Central memory CD8-positive, alpha-beta T cell (primary cell): Measurements from ENCODE around the gene FBXW5.

Experiments used
- ATAC-seq: fragments of 150-1000 bp; cut with Tn5 transposase; replicated peaks from 2 replicates; pipeline ENCODE4 v1.10.0; 2022; ENCODE audit warnings: mild to moderate bottlenecking, moderate FRiP score, moderate number of reproducible peaks; ENCODE audit not compliant: poor library complexity, severe bottlenecking; ENCODE audit errors: extremely low read depth
- DNase-seq, 2 donors: peaks; one replicate each; pipeline ENCODE4 v3.0.0; 2021; ENCODE audit warnings: low spot score in 2 of 2
- H3K27ac Mint-ChIP-seq: one replicate; pipeline ENCODE4 v1.8.0; 2022; ENCODE audit warnings: low read depth, mild to moderate bottlenecking, moderate library complexity, mixed read lengths
- H3K27me3 Mint-ChIP-seq: one replicate; pipeline ENCODE4 v1.8.0; 2022; ENCODE audit warnings: mixed read lengths
- H3K36me3 Mint-ChIP-seq: one replicate; pipeline ENCODE4 v1.8.0; 2022; ENCODE audit warnings: mild to moderate bottlenecking, moderate library complexity, mixed read lengths; ENCODE audit not compliant: insufficient read depth
- H3K4me1 Mint-ChIP-seq: one replicate; pipeline ENCODE4 v1.8.0; 2022; ENCODE audit warnings: mixed read lengths
- H3K4me3 Mint-ChIP-seq: one replicate; pipeline ENCODE4 v1.8.0; 2022; ENCODE audit warnings: mild to moderate bottlenecking, moderate library complexity, mixed read lengths
- H3K9me3 Mint-ChIP-seq: one replicate; pipeline ENCODE4 v1.8.0; 2022; ENCODE audit warnings: mixed read lengths

Gene FBXW5

DNA sequence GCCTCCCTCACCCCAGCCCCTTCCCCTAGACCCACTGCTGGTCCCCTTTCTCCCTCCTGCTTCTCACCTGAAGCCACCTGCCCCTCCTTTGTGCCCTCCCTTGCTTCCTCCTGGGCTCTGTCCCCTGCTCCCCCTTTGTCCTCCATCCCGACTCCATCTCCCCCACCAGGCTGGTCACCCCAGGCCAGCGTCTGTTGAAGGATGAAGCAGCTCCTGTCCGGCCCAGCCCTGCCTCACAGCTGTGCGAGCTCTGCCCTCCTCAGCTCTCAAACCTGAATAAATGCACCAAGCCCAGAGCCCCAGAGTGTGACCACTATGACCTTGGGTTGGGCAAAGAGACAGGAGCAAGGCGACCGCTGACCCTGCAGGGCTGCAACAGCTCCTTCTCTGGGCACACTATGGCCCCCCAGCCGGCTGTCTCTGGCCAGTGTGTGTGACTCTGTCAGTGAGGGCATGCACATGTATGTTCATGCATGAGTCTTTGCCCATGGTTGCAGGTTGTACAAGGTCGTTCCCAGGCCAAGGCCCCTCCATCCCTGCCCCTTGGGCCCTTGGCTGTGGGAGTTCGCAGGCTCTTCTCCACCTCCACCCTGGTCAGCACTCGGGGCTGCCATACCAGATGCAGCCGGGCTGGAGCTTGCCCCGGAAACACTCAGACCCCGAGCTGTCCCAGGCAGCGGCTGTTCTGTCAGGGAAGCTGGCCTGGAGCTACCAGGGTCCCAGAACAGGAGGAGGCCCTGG lies 10.8 kb upstream of the FBXW5 start:
- peaks cover 31% of the 10 kb centered on the region for H3K4me1 Mint-ChIP-seq
- peaks cover under 1% of the 10 kb centered on the region for H3K36me3 Mint-ChIP-seq
- no peak overlapping the region for H3K4me3 Mint-ChIP-seq
- no peak for ATAC-seq
- H3K9me3 Mint-ChIP-seq: no peaks in the 10 kb centered on the region
- no peaks in the 10 kb centered on the region for H3K27me3 Mint-ChIP-seq
- no peak overlapping the region for H3K27ac Mint-ChIP-seq
- no peak for DNase-seq

GRCh38 chr9:136954270-136955083 lies 9.9 kb upstream of the FBXW5 start:
- DNase-seq (no peak), ATAC-seq (no peak)
- peaks cover 31% of the 10 kb centered on the region for H3K4me1 Mint-ChIP-seq
- H3K4me3 Mint-ChIP-seq: no peak overlapping the region
- no peaks in the 10 kb centered on the region for H3K27me3 Mint-ChIP-seq
- H3K36me3 Mint-ChIP-seq: peaks cover 5% of the 10 kb centered on the region
- no peaks in the 10 kb centered on the region for H3K9me3 Mint-ChIP-seq
- no peak overlapping the region for H3K27ac Mint-ChIP-seq

DNA sequence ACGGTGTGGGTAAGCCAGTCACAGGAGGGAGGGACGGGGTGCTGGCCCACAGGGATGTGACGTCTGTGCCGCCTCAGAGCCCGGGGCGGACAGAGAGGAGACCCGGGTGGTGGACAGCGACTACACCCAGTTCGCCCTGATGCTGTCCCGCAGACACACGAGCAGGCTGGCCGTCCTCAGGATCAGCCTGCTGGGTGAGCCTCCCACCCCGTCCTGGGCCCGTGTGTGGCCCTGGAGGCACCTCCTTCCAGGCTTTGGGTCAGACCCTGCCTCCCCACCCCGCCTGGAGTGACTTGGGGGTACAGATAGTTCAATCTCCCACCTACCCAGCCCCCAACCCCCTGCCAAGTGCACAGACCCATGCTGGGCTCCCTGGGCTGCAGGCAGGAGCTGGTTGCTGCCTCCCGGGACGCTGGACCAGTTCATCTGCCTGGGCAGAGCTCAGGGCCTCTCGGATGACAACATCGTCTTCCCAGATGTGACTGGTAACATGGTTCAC lies 9.3 kb upstream of the FBXW5 start:
- Mint-ChIP-seq H3K4me1 (peaks cover 26% of the 10 kb centered on the region), H3K27ac (no peak overlapping the region), H3K27me3 (no peaks in the 10 kb centered on the region), H3K4me3 (no peak overlapping the region), H3K36me3 (peaks cover 6% of the 10 kb centered on the region), H3K9me3 (no peaks in the 10 kb centered on the region)
- no peak for DNase-seq
- ATAC-seq: no peak

DNA sequence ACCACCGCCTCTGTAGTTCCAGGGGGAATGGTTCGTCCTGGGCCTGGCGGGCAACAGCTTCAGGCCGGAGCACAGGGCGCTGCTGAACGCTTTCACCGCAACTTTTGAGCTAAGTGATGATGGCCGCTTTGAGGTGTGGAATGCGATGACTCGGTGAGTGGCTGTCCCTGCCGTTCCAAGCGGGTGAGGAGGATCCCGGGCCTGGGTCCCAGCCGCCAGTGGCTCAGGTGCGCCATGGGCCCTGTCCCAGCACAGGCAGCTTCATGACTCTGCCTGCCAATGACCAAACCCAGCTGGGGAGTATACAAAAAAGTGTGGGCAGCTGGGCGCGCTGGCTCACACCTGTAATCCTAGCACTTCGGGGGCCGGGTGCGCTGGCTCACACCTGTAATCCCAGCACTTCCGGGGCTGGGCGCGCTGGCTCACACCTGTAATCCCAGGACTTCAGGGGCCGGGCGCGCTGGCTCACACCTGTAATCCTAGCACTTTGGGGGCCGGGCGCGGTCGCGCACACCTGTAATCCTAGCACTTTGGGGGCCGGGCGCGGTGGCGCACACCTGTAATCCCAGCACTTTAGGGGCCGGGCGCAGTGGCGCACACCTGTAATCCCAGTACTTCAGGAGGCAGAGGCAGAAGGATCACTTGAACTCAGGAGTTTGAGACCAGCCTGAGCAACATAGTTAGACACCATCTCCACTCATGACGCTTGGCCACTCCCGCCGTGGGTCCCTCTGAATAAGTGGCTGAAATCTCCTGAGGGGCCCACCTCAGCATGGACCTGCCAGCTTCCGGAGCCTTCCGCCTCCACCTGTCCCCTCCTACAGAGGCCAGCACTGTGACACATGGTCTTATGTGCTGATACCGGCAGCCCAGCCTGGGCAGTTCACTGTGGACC lies 8.6 kb upstream of the FBXW5 start:
- H3K4me3 Mint-ChIP-seq: no peak overlapping the region
- ATAC-seq (no peak), DNase-seq (no peak)
- H3K27ac Mint-ChIP-seq: no peak overlapping the region
- H3K4me1 Mint-ChIP-seq: peaks cover 19% of the 10 kb centered on the region
- H3K36me3 Mint-ChIP-seq: peaks cover 6% of the 10 kb centered on the region
- H3K9me3 Mint-ChIP-seq: no peaks in the 10 kb centered on the region
- no peaks in the 10 kb centered on the region for H3K27me3 Mint-ChIP-seq

GRCh38 chr9:136952321-136952850 lies 7.8 kb upstream of the FBXW5 start:
- Mint-ChIP-seq H3K9me3 (no peaks in the 10 kb centered on the region), H3K4me3 (no peak overlapping the region), H3K4me1 (peaks cover 13% of the 10 kb centered on the region), H3K36me3 (peaks cover 6% of the 10 kb centered on the region), H3K27ac (no peak overlapping the region), H3K27me3 (no peaks in the 10 kb centered on the region)
- no peak for ATAC-seq
- DNase-seq: no peak

DNA sequence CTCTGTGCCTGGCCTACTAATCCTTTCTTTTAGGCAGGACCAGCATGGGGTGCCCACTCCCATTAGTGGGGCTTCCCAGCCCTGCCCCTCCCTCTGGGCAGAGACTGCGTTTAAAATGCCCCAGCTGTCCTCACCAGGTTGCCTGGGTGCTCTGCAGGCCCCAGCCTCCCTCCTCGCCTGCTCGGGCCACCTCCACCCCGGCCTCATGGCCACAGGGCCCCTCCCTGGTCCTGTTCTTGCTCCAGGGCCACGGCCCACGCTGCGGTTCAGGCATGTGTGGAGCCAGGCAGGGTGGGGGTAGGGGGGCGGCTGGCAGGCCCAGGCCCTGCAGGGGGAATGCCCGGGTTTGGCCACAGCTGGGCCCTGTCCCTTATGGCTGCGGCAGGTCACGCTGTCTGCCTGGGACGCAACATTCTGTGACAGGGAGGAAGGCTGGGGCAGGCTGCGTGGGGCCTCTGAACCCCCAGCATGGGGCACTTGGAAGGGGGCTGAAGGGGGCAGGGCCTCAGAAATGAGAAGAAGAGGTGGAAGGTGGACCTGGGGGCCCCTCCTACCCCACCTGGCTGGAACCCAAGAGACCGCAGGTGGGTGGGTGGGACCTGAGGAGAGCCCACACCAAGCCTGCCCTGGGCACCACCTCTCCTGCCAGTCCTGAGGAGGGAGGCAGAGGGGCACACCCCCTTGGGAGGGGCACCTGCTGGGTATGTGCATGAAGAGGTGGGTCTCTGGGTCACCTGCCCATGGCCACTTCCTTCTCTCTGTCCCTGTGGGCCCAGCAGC lies 7.2 kb upstream of the FBXW5 start, which contains the start of gene LCN12:
LCN12 (plus strand) TSS at position 733 of the 780 bp plus-strand sequence. CDS start 55 bp downstream, outside the sequence.
- peak within 1 kb of the TSS; percentile 46 for H3K27ac Mint-ChIP-seq
- no peak within 1 kb of the TSS for H3K4me3 Mint-ChIP-seq
- no peak for DNase-seq
- H3K4me1 Mint-ChIP-seq: peaks cover 13% of the 10 kb centered on the region
- H3K36me3 Mint-ChIP-seq: peaks cover 6% of the 10 kb centered on the region
- no peaks in the 10 kb centered on the region for H3K9me3 Mint-ChIP-seq
- ATAC-seq: no peak
- H3K27me3 Mint-ChIP-seq: no peaks in the 10 kb centered on the region

GRCh38 chr9:136950656-136951276 lies 6.2 kb upstream of the FBXW5 start:
- no peak for ATAC-seq
- Mint-ChIP-seq H3K9me3 (no peaks in the 10 kb centered on the region), H3K27ac (no peak overlapping the region)

DNA sequence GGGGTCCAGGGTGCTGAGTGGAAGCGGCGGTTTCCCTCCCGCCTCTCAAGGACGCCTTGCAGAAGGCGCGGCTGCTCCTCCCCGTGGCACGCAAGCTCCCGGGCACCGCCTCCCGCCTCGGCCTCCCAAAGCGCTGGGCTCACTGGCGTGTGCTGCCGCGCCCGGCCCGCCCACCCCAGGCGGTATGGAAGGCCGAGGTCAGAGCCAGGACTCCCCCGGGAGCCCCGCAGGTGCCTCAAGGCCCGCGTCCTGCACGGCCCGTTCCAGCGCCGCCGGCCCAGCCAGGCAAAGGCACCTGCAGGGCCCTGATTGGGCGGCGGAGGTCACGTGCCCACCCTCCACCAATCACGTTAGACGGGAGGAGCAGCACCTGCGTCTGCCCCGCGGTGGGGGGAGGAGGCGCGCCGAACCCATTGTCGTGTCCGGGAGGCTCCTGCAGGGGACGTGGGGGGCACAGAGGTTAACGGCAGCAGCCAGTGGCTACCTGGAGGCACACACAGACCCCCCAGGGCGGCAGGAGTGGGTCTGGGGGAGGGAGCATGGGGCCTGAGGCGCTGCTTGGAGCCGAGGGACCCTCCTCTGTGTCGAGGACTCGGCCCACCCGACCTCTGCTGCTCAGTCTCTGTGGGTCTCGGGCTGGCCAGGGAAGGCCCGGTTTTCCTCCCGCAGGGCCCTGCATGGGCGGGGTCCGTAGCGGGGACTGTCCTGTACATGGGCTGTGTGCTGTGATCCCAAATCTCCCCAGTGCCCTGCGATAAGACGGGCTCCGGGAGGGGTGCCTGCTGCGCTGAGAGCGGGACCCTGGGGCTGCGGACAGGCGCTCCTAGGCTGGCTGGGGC lies 5.5 kb upstream of the FBXW5 start:
- ATAC-seq (peak; percentile 97), DNase-seq (peak; percentile 95 to 97)
- Mint-ChIP-seq H3K9me3 (no peaks in the 10 kb centered on the region), H3K4me1 (peaks cover 14% of the 10 kb centered on the region), H3K4me3 (peak overlapping the region; percentile 83), H3K36me3 (peaks cover 13% of the 10 kb centered on the region), H3K27me3 (no peaks in the 10 kb centered on the region), H3K27ac (peak overlapping the region; percentile 78)

More at GRCh38 chr9:136950656-136951276, 6.2 kb upstream of the FBXW5 start:
- Mint-ChIP-seq H3K4me3 (peak overlapping the region; percentile 83), H3K4me1 (peaks cover 13% of the 10 kb centered on the region), H3K27me3 (no peaks in the 10 kb centered on the region), H3K36me3 (peaks cover 6% of the 10 kb centered on the region)
- DNase-seq: no peak

DNA sequence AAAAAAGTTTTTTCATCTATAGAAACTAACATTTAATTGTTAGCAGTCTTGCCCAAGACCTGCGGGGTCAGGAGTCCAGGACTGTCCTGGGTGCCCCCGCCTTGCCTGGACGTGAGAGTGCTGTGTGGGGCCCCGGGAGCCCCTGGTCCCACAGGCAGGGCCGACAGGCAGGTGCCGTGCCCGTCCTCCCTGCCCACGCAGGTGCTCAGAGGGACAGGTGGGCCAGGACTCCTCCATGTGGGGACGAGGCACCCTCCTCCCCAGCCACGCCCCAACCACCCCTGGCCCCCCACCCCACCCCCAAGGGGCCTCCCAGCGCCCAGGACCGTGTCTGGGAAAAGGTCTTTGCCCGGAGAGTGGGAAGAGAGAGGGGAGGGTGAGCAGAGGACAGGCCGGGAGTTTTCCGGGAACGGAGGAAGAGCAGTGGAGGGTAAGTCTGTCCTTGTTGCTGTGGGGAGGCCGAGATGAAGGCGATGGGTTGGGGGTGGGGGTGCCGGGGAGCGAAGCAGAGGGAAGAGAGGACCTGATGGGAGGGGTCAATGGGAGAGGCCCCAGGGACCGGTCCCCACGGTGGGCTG lies 4.8 kb upstream of the FBXW5 start:
- no peak for DNase-seq
- H3K4me1 Mint-ChIP-seq: peaks cover 14% of the 10 kb centered on the region
- peak overlapping the region; percentile 78 for H3K27ac Mint-ChIP-seq
- H3K36me3 Mint-ChIP-seq: peaks cover 18% of the 10 kb centered on the region
- H3K4me3 Mint-ChIP-seq: peak overlapping the region; percentile 83
- H3K27me3 Mint-ChIP-seq: no peaks in the 10 kb centered on the region
- ATAC-seq: no peak
- H3K9me3 Mint-ChIP-seq: no peaks in the 10 kb centered on the region

GRCh38 chr9:136947955-136948510 lies 3.5 kb upstream of the FBXW5 start:
- peaks cover 25% of the 10 kb centered on the region for H3K36me3 Mint-ChIP-seq
- no peak for DNase-seq
- H3K4me3 Mint-ChIP-seq: peak overlapping the region; percentile 83
- peaks cover 14% of the 10 kb centered on the region for H3K4me1 Mint-ChIP-seq
- H3K27ac Mint-ChIP-seq: no peak overlapping the region
- no peak for ATAC-seq
- H3K9me3 Mint-ChIP-seq: no peaks in the 10 kb centered on the region
- H3K27me3 Mint-ChIP-seq: no peaks in the 10 kb centered on the region
